ENCODE measurements around the gene ABCC10. TPM values are rescaled to one million over a fixed set of nuclear protein-coding genes. Genes with fewer than 3 reads are reported as not detected.
"Not testable (repeated sequence)": the region's sequence is repeated elsewhere in the genome, so short reads cannot be mapped to it uniquely, and the experiment has no call there.

Gene ABCC10
- total RNA-seq, 1 donor from 2014 or later = 74.6 TPM

- TF ChIP-seq CTCF (IDR thresholded peaks at IDR 0.05) = no peak
- H3K4me3 Mint-ChIP-seq = no peak overlapping the region
- intact Hi-C loops (cut with micrococcal nuclease) = no loop called here
- CTCF ChIA-PET = interaction anchor here (1.9 kb wide), 1 partner anchor 38 kb away, joined by 4 read pairs; no protein-coding TSS in a partner anchor
- ATAC-seq (ENCODE audit: low read depth) (no peak), DNase-seq (no peak)
- H3K36me3 Mint-ChIP-seq (ENCODE audit: low read depth) = peaks cover 41% of the 10 kb centered on the region
- POLR2A ChIA-PET = interaction anchor here (0.7 kb wide), 1 partner anchor 17 kb away, joined by 3 read pairs; the partner anchor contains the start of gene TJAP1
- no peak overlapping the region for H3K27ac Mint-ChIP-seq
- H3K9me3 Mint-ChIP-seq = no peaks in the 10 kb centered on the region
- peaks cover 7% of the 10 kb centered on the region for H3K4me1 Mint-ChIP-seq
- no peaks in the 10 kb centered on the region for H3K27me3 Mint-ChIP-seq
These were observed 67.4 kb downstream of the ABCC10 start for GRCh38 chr6:43494766-43495165.

GRCh38 chr6:43495409-43495941 lies 68.1 kb downstream of the ABCC10 start:
- no peak for TF ChIP-seq CTCF (IDR thresholded peaks at IDR 0.05)
- H3K4me1 Mint-ChIP-seq = peaks cover 7% of the 10 kb centered on the region
- H3K36me3 Mint-ChIP-seq (ENCODE audit: low read depth) = peaks cover 41% of the 10 kb centered on the region
- intact Hi-C loops (cut with micrococcal nuclease) = no loop called here
- no peaks in the 10 kb centered on the region for H3K27me3 Mint-ChIP-seq
- CTCF ChIA-PET = interaction anchor here (1.9 kb wide), 1 partner anchor 39 kb away, joined by 4 read pairs; no protein-coding TSS in a partner anchor
- H3K9me3 Mint-ChIP-seq = no peaks in the 10 kb centered on the region
- no peak for ATAC-seq (ENCODE audit: low read depth)
- no peak overlapping the region for H3K27ac Mint-ChIP-seq
- no peak overlapping the region for H3K4me3 Mint-ChIP-seq
- DNase-seq = no peak
- POLR2A ChIA-PET = no interaction called here

GRCh38 chr6:43496370-43497128 lies 69.2 kb downstream of the ABCC10 start:
- no peaks in the 10 kb centered on the region for H3K9me3 Mint-ChIP-seq
- TF ChIP-seq CTCF (IDR thresholded peaks at IDR 0.05) = no peak
- no peaks in the 10 kb centered on the region for H3K27me3 Mint-ChIP-seq
- peak; percentile 60 for ATAC-seq (ENCODE audit: low read depth)
- no peak overlapping the region for H3K27ac Mint-ChIP-seq
- no peak for DNase-seq
- peaks cover 7% of the 10 kb centered on the region for H3K4me1 Mint-ChIP-seq
- ChIA-PET CTCF (interaction anchor here (1.0 to 1.4 kb wide), 2 partner anchors 10 to 43 kb away, joined by 7 read pairs; no protein-coding TSS in a partner anchor), POLR2A (interaction anchor here (0.8 to 1.1 kb wide), 2 partner anchors 21 to 303 kb away, joined by 3 to 4 read pairs; partner anchors contain the start of genes POLR1C and YIPF3)
- intact Hi-C loops (cut with micrococcal nuclease) = no loop called here
- peaks cover 50% of the 10 kb centered on the region for H3K36me3 Mint-ChIP-seq (ENCODE audit: low read depth)
- no peak overlapping the region for H3K4me3 Mint-ChIP-seq

- intact Hi-C loops (cut with micrococcal nuclease) = no loop called here
- DNase-seq (no peak), ATAC-seq (ENCODE audit: low read depth) (no peak)
- ChIA-PET POLR2A (interaction anchor here (0.8 to 1.1 kb wide), 2 partner anchors 20 to 303 kb away, joined by 3 to 4 read pairs; partner anchors contain the start of genes POLR1C and YIPF3), CTCF (interaction anchor here (1.0 to 1.4 kb wide), 2 partner anchors 10 to 43 kb away, joined by 7 read pairs; no protein-coding TSS in a partner anchor)
- Mint-ChIP-seq H3K4me3 (no peak overlapping the region), H3K9me3 (no peaks in the 10 kb centered on the region), H3K27ac (no peak overlapping the region), H3K4me1 (peaks cover 7% of the 10 kb centered on the region), H3K27me3 (no peaks in the 10 kb centered on the region), H3K36me3 (ENCODE audit: low read depth) (peaks cover 55% of the 10 kb centered on the region)
- TF ChIP-seq CTCF (IDR thresholded peaks at IDR 0.05) = no peak
These were observed 69.7 kb downstream of the ABCC10 start for GRCh38 chr6:43497129-43497396.

- ChIA-PET CTCF (interaction anchor here (0.7 kb wide), 1 partner anchor 349 kb away, joined by 3 read pairs; no protein-coding TSS in a partner anchor), POLR2A (no interaction called here)
- intact Hi-C loops (cut with micrococcal nuclease) = no loop called here
- no peak overlapping the region for H3K27ac Mint-ChIP-seq
- no peak for DNase-seq
- no peak overlapping the region for H3K4me3 Mint-ChIP-seq
- no peaks in the 10 kb centered on the region for H3K9me3 Mint-ChIP-seq
- no peaks in the 10 kb centered on the region for H3K27me3 Mint-ChIP-seq
- peaks cover 7% of the 10 kb centered on the region for H3K4me1 Mint-ChIP-seq
- no peak for ATAC-seq (ENCODE audit: low read depth)
- peaks cover 57% of the 10 kb centered on the region for H3K36me3 Mint-ChIP-seq (ENCODE audit: low read depth)
- TF ChIP-seq CTCF (IDR thresholded peaks at IDR 0.05) = no peak
These were observed 70.3 kb downstream of the ABCC10 start for GRCh38 chr6:43497689-43498088.

- H3K27ac Mint-ChIP-seq; H3K4me3 Mint-ChIP-seq; ATAC-seq (ENCODE audit: low read depth); H3K9me3 Mint-ChIP-seq; H3K27me3 Mint-ChIP-seq; intact Hi-C loops (cut with micrococcal nuclease); DNase-seq; H3K4me1 Mint-ChIP-seq: not testable (repeated sequence)
- peaks cover 60% of the 10 kb centered on the region for H3K36me3 Mint-ChIP-seq (ENCODE audit: low read depth)
- ChIA-PET POLR2A (interaction anchor here (0.6 kb wide), 1 partner anchor 34 kb away, joined by 6 read pairs; no protein-coding TSS in a partner anchor), CTCF (interaction anchor here (1.1 kb wide), 1 partner anchor 9 kb away, joined by 3 read pairs; no protein-coding TSS in a partner anchor)
These were observed 71.0 kb downstream of the ABCC10 start for GRCh38 chr6:43498291-43498690.
